Stimulated activated CD4-positive, alpha-beta T cell treated with anti-CD3 and anti-CD28 coated beads, Interleukin-12 subunit alpha, Interleukin-12 subunit beta, amount 100 ng/mL, for 24 hours (primary cell): ENCODE measurements around the gene SENP5.
"Not testable (repeated sequence)": the region's sequence is repeated elsewhere in the genome, so short reads cannot be mapped to it uniquely, and the experiment has no call there.

ENCODE experiments used
- DNase-seq, 2 experiments: peaks; one replicate each; pipeline ENCODE4 v3.0.0-alpha.2; 2020; ENCODE audit warnings: low read depth in 2 of 2

SENP5 gene

GRCh38 chr3:196941729-196942225 is 74.1 kb downstream of the SENP5 start:
- DNase-seq, result peak; percentile 37 to 61

GRCh38 chr3:196942226-196942914 is 74.7 kb downstream of the SENP5 start, which contains the start of gene NCBP2:
Gene NCBP2 (minus strand): TSS chr3:196942528. CDS start chr3:196942503, 25 bp downstream.
- DNase-seq, result peak; percentile 100

GRCh38 chr3:196942915-196943277 is 75.2 kb downstream of the SENP5 start:
- DNase-seq, result peak in 1 of 2 experiments; percentile 19

- not testable (repeated sequence) for DNase-seq
These were observed 76.5 kb downstream of the SENP5 start for GRCh38 chr3:196944037-196944790.

- no peak for DNase-seq
These were observed 79.6 kb downstream of the SENP5 start for GRCh38 chr3:196947136-196947859.

GRCh38 chr3:196947860-196948441 is 80.2 kb downstream of the SENP5 start:
- DNase-seq, result no peak

GRCh38 chr3:196948442-196949284 is 80.9 kb downstream of the SENP5 start:
- DNase-seq, result no peak

GRCh38 chr3:196949285-196949619 is 81.5 kb downstream of the SENP5 start:
- no peak for DNase-seq

- no peak for DNase-seq
These were observed 82.0 kb downstream of the SENP5 start for GRCh38 chr3:196949750-196950149.

GRCh38 chr3:196951371-196951770 is 83.7 kb downstream of the SENP5 start:
- DNase-seq, result no peak

- DNase-seq, result no peak
These were observed 87.1 kb downstream of the SENP5 start for GRCh38 chr3:196954832-196955231.

- no peak for DNase-seq
These were observed 94.6 kb downstream of the SENP5 start for GRCh38 chr3:196962108-196962929.

GRCh38 chr3:196962930-196963630 is 95.4 kb downstream of the SENP5 start:
- no peak for DNase-seq

- DNase-seq, result no peak
These were observed 95.9 kb downstream of the SENP5 start for GRCh38 chr3:196963631-196963953.

GRCh38 chr3:196965112-196965803 is 97.5 kb downstream of the SENP5 start:
- DNase-seq, result no peak

- no peak for DNase-seq
These were observed 98.1 kb downstream of the SENP5 start for GRCh38 chr3:196965804-196966173.

GRCh38 chr3:196966526-196967401 is 99.0 kb downstream of the SENP5 start:
- no peak for DNase-seq
